ENCODE measurements around the gene KIFC3.

Gene KIFC3

DNA sequence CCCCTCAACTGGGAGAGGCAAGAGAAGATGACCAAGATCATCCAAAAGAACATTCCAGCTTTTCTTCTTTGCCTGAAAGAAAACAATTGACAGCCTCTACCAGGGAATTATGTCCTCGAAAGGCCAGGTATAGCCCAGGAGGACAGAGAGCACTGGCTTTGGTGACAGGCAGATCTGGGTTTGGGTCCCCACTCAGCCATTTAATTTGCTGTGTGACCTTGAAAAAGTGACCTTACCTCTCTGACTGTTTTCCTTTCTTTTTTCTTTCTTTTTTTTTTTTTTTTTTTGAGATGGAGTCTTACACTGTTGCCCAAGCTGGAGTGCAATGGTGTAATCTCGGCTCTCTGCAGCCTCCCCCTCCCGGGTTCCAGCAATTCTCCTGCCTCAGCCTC lies 27.7 kb upstream of the KIFC3 start:
- no peaks in the 10 kb centered on the region for H3K4me1 Mint-ChIP-seq (ENCODE audit: low read depth)
- H3K9me3 Mint-ChIP-seq = no peaks in the 10 kb centered on the region
- H3K27me3 Mint-ChIP-seq = no peaks in the 10 kb centered on the region
- H3K4me3 Mint-ChIP-seq = no peak overlapping the region
- DNase-seq = no peak
- H3K27ac Mint-ChIP-seq = no peak overlapping the region
- no peaks in the 10 kb centered on the region for H3K36me3 Mint-ChIP-seq (ENCODE audit: low read depth)

DNA sequence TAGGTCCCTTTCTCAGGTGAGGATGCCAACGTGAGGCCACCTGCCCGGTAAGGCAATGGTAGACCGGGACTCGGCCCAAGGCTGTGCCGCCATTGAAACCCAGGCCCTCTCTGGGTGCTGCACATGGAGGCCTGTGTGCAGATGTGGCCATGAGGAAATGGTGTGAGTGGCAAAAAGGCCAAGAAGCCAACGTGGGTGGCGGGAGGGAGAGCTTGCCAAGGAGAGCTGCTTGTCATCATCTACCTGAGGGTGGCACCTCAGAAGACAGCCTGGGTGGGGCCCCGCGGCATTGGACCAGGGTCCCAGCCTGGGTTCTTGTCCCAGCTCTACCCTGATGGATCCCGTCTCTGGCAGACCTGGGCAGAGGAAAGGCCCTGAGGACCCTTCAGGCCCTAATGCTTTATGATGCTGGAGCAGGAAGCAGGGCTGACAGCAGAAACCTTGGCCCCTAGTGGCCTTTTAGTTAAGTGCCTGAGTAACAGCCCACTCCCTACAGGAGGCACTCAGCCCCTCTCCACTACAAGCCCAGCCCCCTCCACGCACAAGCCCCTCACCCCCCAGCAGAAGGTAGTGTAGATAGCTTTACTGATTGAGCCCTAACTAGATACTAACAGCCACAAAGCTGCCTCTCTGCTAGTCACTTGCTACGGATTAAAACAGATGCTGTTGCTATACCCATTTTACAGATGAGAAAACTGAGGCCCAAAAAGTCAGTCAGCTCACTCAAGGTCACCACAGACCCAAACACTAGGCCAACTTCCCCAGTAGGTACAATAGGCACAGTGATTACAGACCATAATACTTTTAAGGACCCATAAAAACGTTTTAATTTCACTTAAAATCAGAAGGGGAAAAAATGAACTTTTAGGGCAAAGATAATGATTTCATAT lies 26.2 kb upstream of the KIFC3 start:
- Mint-ChIP-seq H3K9me3 (no peaks in the 10 kb centered on the region), H3K36me3 (ENCODE audit: low read depth) (no peaks in the 10 kb centered on the region), H3K4me3 (no peak overlapping the region), H3K27ac (no peak overlapping the region), H3K4me1 (ENCODE audit: low read depth) (no peaks in the 10 kb centered on the region), H3K27me3 (no peaks in the 10 kb centered on the region)
- DNase-seq = no peak

DNA sequence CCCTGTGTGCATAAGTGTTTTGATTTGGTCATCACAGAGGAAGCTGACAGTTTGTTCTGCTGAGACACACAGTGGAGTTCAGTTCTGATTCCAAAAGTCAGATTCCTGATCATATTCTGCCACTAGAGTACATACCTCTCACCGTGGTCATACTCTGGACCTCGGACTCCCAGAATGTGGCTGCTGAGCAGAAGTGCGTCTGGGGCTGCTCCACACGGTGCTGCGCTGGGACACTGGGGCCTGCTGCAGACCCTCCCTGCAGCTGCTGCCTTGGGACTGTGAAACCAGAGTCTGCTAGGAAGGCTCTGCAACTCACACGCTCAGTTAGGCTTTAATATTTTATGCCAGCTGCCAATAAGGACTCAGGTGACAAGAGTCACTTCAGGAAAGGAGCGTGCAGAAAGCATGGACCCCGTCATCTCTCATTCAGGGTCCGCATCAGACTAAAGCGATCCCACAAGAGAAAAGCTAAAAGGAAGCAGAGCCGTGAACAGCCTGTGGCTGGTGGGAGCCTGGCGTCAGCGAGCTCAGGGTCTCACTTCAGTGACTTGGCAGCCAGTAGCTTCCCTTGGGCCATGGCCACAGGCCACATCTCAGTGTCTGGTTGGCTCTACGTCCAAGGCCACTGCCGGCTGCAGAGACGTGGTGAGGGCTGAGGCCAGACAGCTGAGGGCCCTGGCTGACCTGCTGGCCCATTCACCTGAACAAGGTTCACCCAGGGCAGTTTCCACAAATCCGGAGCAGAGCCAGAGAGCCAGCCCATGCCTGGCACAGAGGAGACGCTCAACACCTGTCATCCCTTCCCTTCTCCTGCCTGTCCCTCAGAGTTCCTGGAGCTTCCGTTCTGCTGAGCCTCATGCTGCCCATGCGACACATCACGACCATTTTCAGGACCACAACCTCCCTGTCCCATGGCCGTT lies 24.7 kb upstream of the KIFC3 start:
- Mint-ChIP-seq H3K9me3 (no peaks in the 10 kb centered on the region), H3K4me3 (no peak overlapping the region), H3K4me1 (ENCODE audit: low read depth) (no peaks in the 10 kb centered on the region), H3K27ac (no peak overlapping the region), H3K36me3 (ENCODE audit: low read depth) (no peaks in the 10 kb centered on the region), H3K27me3 (no peaks in the 10 kb centered on the region)
- DNase-seq = no peak

DNA sequence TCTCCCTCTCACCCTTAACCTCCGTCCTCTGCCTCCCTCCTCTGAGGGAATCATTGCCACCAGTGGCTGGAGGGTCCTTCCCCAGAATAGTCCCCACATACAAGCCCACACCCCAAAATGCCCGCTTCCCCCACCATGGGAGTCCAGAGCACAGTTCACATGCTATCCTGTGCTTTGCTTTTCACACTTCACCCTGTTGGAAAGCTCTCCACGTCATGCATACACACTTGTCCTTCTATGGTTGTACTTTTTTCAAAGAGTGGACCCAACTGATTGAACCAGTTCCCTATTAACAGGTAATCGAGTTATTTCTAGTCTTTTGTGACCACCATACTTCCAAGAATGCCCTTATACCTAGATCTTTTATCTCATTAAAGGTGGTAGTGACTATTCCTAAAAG lies 23.8 kb upstream of the KIFC3 start:
- no peaks in the 10 kb centered on the region for H3K36me3 Mint-ChIP-seq (ENCODE audit: low read depth)
- no peak overlapping the region for H3K4me3 Mint-ChIP-seq
- no peaks in the 10 kb centered on the region for H3K9me3 Mint-ChIP-seq
- no peak for DNase-seq
- H3K4me1 Mint-ChIP-seq (ENCODE audit: low read depth) = no peaks in the 10 kb centered on the region
- H3K27ac Mint-ChIP-seq = no peak overlapping the region
- no peaks in the 10 kb centered on the region for H3K27me3 Mint-ChIP-seq

DNA sequence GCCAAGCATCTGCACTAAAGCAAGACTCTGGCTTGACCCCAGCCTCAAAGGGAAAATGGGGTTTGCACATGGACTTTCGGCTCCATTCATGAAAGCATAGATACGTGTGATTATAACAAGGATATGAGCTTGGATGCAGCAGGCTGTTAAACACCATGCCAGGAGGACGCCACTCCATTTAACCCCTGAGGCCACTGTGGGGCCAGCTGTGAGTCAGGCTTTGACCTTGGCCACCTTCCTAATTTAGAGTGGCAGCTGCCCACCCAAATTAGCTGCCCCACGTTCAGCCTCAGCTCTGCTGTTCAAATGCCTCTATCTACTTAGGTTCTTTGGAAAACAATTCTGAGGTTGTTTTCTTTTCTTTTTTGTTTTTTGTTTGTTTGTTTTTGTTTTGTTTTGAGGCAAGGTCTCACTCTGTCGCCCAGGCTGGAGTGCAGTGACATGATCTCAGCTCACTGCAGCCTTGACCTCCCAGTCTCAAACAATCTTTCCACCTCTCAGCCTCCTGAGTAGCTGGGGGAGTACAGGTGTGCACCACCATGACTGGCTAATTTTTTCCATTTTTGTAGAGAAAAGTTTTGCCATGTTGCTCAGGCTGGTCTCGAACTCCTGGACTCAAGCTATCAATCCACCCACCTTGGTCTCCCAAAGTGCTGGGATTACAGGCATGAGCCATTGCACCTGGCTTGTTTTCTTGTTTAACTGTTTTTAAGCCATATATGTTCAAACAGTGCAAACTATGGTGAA lies 23.2 kb upstream of the KIFC3 start:
- H3K27ac Mint-ChIP-seq = no peak overlapping the region
- H3K36me3 Mint-ChIP-seq (ENCODE audit: low read depth) = no peaks in the 10 kb centered on the region
- no peaks in the 10 kb centered on the region for H3K27me3 Mint-ChIP-seq
- no peak overlapping the region for H3K4me3 Mint-ChIP-seq
- no peaks in the 10 kb centered on the region for H3K9me3 Mint-ChIP-seq
- no peaks in the 10 kb centered on the region for H3K4me1 Mint-ChIP-seq (ENCODE audit: low read depth)
- DNase-seq = no peak

DNA sequence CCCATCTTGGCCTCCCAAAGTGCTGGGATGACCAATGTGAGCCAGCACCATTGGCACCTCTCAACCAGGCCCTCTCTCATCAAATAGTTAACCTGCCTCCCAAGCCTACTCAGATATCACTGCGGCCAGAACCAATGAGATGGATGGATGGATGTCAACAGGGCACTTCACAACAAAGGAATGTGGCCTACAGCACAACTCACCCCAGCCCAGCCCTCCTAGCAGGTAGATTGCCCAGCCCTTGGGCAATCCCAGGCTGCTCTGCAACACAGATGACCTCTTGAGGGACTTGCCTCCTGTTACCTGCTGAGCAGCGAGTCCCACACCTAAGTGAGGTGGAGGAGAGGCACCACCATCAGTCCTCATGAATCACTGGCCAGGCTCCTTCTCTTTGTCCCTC lies 22.6 kb upstream of the KIFC3 start:
- Mint-ChIP-seq H3K27me3 (no peaks in the 10 kb centered on the region), H3K9me3 (no peaks in the 10 kb centered on the region), H3K36me3 (ENCODE audit: low read depth) (no peaks in the 10 kb centered on the region), H3K4me3 (no peak overlapping the region), H3K27ac (no peak overlapping the region), H3K4me1 (ENCODE audit: low read depth) (no peaks in the 10 kb centered on the region)
- DNase-seq = no peak

DNA sequence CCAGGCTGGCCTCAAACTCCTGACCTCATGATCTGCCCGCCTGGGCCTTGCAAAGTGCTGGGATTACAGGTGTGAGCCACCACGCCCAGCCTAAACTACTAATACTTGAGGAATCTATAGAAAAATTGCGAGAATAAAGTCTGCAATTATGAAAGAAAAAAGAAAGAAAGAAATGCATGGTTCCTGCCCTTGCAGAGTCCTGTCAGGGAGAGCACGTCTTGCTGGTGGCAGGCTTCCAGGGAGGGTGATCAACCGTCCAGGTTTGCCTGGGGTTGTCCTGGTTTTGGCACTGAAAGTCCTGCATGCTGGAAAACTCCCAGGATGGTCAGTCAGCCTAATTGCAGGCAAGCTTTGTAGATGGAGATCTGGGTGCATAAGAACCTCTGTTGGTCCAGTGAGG lies 21.5 kb upstream of the KIFC3 start:
- no peak overlapping the region for H3K27ac Mint-ChIP-seq
- no peak overlapping the region for H3K4me3 Mint-ChIP-seq
- no peaks in the 10 kb centered on the region for H3K9me3 Mint-ChIP-seq
- H3K36me3 Mint-ChIP-seq (ENCODE audit: low read depth) = no peaks in the 10 kb centered on the region
- no peaks in the 10 kb centered on the region for H3K27me3 Mint-ChIP-seq
- DNase-seq = no peak
- H3K4me1 Mint-ChIP-seq (ENCODE audit: low read depth) = no peaks in the 10 kb centered on the region

DNA sequence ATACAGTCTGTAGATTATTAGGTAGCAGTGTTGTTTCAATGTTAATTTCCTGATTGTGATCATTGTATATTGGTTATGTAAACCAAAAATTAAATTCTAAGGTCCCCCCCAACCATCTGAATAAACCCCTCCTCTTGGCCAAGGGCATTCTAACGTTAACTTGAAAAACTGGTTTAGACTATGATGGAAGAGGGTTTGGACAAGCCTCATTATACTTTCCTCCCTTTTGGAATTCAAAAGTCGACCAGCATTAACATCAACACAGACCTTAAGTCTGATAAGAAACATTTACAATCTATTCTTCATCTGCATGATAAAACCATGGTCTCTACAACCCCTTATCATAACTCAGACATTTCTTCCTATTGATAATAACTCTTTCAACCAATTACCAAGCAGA lies 20.6 kb upstream of the KIFC3 start:
- Mint-ChIP-seq H3K36me3 (ENCODE audit: low read depth) (no peaks in the 10 kb centered on the region), H3K27me3 (no peaks in the 10 kb centered on the region), H3K9me3 (no peaks in the 10 kb centered on the region), H3K27ac (no peak overlapping the region), H3K4me1 (ENCODE audit: low read depth) (no peaks in the 10 kb centered on the region), H3K4me3 (no peak overlapping the region)
- no peak for DNase-seq

DNA sequence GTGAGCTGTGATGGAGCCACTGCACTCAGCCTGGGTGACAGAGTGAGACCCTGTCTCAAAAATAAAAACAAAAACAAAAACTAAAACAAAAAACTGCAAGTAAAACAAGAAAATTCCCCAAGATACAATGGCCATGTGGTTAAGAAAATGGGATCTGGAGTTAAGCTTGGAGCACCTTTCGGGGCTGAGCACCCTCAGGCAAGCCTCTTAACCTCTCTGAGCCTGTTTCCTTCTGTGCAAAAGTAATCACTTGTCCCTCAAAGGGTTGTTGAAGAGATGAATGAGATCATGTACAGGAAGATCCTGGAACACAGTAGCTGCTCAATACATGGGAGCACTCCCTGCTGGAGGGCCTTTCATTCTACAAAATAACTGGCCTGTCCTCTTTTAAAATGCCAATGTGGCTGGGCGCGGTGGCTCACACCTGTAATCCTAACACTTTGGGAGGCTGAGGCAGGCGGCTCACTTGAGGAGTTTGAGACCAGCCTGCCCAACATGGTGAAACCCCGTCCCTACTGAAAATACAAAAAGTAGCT lies 19.8 kb upstream of the KIFC3 start:
- no peak overlapping the region for H3K27ac Mint-ChIP-seq
- H3K4me3 Mint-ChIP-seq = no peak overlapping the region
- H3K9me3 Mint-ChIP-seq = no peaks in the 10 kb centered on the region
- DNase-seq = no peak
- H3K4me1 Mint-ChIP-seq (ENCODE audit: low read depth) = no peaks in the 10 kb centered on the region
- H3K36me3 Mint-ChIP-seq (ENCODE audit: low read depth) = no peaks in the 10 kb centered on the region
- no peaks in the 10 kb centered on the region for H3K27me3 Mint-ChIP-seq

DNA sequence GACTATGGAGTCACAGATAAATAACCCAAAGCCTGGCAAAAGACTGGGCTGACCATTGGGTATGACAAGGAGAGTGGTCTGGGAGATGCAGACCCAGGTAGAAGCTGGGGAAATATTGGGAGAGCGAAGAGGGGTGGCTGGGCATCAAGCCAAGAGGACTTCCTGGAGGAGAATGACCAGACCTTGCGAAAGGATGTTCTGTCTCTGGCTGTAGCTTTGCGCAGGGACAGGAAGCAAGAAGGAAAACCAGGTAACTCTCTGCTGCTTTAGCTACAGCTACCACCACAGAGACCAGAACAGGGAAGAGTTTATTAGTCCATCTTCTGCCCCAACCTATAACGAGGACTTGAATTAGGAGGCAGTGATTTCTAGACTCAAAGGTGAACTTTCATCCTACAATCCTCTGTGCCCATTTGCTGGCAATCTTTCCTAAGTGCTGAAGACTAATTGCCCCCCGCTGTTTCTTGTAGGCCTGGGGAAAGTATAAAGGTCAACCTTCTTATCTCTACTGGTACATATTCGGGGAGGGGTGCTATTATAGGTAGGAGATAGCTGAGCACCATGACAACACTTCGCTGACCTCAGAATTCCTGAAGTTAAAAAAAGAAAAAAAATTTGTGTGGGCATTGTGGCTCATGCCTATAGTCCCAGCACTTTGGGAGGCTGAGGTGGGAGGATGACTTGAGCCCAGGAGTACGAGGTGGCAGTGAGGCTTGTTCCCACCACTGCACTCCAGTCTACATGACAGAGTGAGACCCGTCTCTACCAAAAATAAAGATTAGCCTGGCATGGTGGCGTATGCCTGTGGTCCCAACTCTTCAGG lies 19.1 kb upstream of the KIFC3 start:
- no peaks in the 10 kb centered on the region for H3K36me3 Mint-ChIP-seq (ENCODE audit: low read depth)
- H3K27me3 Mint-ChIP-seq = no peaks in the 10 kb centered on the region
- H3K27ac Mint-ChIP-seq = no peak overlapping the region
- H3K4me1 Mint-ChIP-seq (ENCODE audit: low read depth) = peaks cover 5% of the 10 kb centered on the region
- no peak overlapping the region for H3K4me3 Mint-ChIP-seq
- H3K9me3 Mint-ChIP-seq = no peaks in the 10 kb centered on the region
- DNase-seq = no peak

DNA sequence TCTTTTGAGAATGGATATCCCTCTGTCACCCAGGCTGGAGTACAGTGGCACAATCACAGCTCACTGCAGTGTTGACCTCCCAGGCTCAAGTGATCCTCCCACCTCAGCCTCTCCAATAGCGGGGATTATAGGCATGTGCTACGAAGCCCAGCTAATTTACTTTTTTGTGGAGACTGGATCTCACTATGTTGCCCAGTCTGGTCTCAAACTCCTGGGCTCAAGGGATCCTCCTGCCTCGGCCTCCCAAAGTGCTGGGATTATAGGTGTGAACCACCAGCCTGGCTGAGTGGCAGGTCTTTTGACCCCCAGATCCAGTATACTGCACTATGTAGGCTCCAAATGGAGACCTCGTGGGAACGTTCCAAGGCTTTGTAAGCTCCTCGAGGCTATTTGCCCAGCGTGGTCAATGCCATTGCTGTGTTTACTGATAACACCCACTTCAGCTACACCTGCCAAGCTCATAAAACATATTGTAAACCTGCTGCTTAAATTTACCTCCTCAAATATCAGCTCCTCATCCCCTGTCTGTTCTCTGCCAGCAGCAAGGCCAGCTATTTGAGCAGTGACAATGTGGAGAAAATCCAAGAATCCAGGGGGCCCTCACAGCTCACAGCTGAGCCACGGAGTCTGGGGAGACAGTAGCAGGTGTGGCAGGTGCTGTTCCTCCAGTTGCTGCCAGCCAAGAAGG lies 16.2 kb upstream of the KIFC3 start:
- Mint-ChIP-seq H3K27me3 (peaks cover 2% of the 10 kb centered on the region), H3K4me1 (ENCODE audit: low read depth) (peaks cover 13% of the 10 kb centered on the region), H3K9me3 (no peaks in the 10 kb centered on the region), H3K36me3 (ENCODE audit: low read depth) (no peaks in the 10 kb centered on the region), H3K27ac (no peak overlapping the region), H3K4me3 (no peak overlapping the region)
- no peak for DNase-seq

DNA sequence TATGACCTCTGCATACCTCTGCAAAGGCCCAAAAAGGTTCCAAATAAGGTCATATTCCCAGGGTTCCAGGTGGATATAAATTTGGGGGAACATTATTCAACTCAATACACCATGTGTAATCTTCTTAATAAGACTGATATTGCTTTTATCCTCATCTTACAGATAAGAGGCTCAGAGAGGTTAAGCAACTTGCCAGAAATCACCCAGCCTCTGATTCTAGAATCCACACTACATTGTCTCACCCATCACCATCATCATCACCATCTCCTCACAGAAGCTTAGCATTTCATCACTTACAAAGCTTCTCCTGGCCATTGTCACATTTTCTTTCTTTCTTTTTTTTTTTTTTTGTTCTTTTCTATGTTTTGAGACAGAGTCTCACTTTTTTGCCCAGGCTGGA lies 15.4 kb upstream of the KIFC3 start:
- H3K27me3 Mint-ChIP-seq = peaks cover 3% of the 10 kb centered on the region
- no peak overlapping the region for H3K4me3 Mint-ChIP-seq
- DNase-seq = no peak
- H3K4me1 Mint-ChIP-seq (ENCODE audit: low read depth) = peaks cover 13% of the 10 kb centered on the region
- H3K9me3 Mint-ChIP-seq = no peaks in the 10 kb centered on the region
- no peaks in the 10 kb centered on the region for H3K36me3 Mint-ChIP-seq (ENCODE audit: low read depth)
- no peak overlapping the region for H3K27ac Mint-ChIP-seq

DNA sequence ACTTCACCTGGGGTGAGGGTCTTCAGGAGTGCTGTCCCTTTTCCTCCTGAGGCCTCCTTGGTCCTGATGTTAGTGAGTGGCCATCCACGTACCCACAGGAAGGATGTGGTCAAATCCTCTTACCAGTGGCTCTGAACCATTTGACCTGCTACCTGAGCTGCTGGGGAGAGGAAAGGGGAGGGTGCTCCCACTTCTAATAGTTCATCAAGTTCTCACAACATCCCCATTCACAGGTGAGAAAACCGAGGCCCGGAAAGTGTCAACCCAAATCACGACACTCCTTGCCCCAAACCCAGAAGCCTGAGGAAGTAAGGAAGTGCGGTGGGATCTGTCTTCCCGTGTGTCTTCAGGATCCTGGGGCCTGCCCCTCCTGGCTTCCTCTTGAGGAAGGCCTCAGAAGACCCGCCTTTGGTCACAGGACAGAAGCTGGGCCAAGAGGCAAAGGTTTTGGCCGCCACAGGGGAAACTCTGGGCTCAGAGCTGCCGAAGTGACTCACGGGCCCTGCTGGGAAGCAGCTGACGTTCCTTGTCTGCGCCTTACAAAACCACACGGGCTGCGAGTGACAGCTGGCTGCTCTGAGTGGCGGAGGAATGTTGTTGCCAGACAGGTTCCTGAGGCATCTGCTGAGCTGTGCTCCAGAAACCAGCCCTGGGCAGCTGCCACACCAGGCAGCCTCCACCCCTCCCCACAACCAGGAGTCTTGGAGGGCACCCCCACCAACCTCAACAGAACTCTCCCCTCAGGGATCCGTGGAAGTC lies 13.9 kb upstream of the KIFC3 start:
- peak; percentile 52 for DNase-seq
- peak overlapping the region; percentile 73 for H3K27ac Mint-ChIP-seq

More for the DNA sequence above, 13.9 kb upstream of the KIFC3 start:
- H3K4me3 Mint-ChIP-seq = no peak overlapping the region
- H3K36me3 Mint-ChIP-seq (ENCODE audit: low read depth) = no peaks in the 10 kb centered on the region
- H3K4me1 Mint-ChIP-seq (ENCODE audit: low read depth) = peaks cover 13% of the 10 kb centered on the region
- peaks cover 3% of the 10 kb centered on the region for H3K27me3 Mint-ChIP-seq
- no peaks in the 10 kb centered on the region for H3K9me3 Mint-ChIP-seq
